Left ventricle myocardium inferior (tissue), 1 donor: Measurements from ENCODE around the gene PDK2. TPM values are rescaled to one million over a fixed set of nuclear protein-coding genes. Genes with fewer than 3 reads are reported as not detected.

ENCODE experiments used
- DNase-seq: peaks from one replicate; pipeline ENCODE4 v3.0.0-alpha.2; 2020
- H3K27ac ChIP-seq: fragments of 200-600 bp; replicated peaks from 2 replicates; pipeline ENCODE4 v1.8.0; 2021
- H3K27me3 ChIP-seq: fragments of 200-600 bp; 2 replicates; pipeline ENCODE4 v1.8.0; 2021; ENCODE audit warnings: low read depth
- H3K36me3 ChIP-seq: fragments of 200-600 bp; 2 replicates; pipeline ENCODE4 v1.8.0; 2021
- H3K4me1 ChIP-seq: fragments of 200-600 bp; 2 replicates; pipeline ENCODE4 v1.8.0; 2021
- H3K4me3 ChIP-seq: fragments of 200-600 bp; 2 replicates; pipeline ENCODE4 v1.8.0; 2021; ENCODE audit warnings: mild to moderate bottlenecking, moderate library complexity
- H3K9me3 ChIP-seq: fragments of 200-600 bp; replicated peaks from 2 replicates; pipeline ENCODE4 v1.8.0; 2021
- intact Hi-C: fragments of 100-400 bp; cut with micrococcal nuclease; formaldehyde crosslinking; loops from one replicate; pipeline ENCODE4 v1.11.0; 2022
- total RNA-seq: library from RNA; stranded (reverse); fragmentation: NEBNext Ultra II Directional; extraction: Animal tissue kit (Norgen Biotek cat#: 25700); gene quantifications from one replicate; pipeline ENCODE4 v1.2.1, GENCODE V29; 2021
- TF ChIP-seq, protein P1 (sequence below): fragments of 200-600 bp; IDR thresholded peaks from 2 replicates; pipeline ENCODE4 v1.8.0; 2021; ENCODE audit warnings: antibody characterized with exemption, mild to moderate bottlenecking, borderline replicate concordance
- donor health status: DM: no; HTN: yes; CAD: no; lungs with severe emphysema.

PDK2 gene
- total RNA-seq, 1 donor from 2014 or later, result 206 TPM

DNA sequence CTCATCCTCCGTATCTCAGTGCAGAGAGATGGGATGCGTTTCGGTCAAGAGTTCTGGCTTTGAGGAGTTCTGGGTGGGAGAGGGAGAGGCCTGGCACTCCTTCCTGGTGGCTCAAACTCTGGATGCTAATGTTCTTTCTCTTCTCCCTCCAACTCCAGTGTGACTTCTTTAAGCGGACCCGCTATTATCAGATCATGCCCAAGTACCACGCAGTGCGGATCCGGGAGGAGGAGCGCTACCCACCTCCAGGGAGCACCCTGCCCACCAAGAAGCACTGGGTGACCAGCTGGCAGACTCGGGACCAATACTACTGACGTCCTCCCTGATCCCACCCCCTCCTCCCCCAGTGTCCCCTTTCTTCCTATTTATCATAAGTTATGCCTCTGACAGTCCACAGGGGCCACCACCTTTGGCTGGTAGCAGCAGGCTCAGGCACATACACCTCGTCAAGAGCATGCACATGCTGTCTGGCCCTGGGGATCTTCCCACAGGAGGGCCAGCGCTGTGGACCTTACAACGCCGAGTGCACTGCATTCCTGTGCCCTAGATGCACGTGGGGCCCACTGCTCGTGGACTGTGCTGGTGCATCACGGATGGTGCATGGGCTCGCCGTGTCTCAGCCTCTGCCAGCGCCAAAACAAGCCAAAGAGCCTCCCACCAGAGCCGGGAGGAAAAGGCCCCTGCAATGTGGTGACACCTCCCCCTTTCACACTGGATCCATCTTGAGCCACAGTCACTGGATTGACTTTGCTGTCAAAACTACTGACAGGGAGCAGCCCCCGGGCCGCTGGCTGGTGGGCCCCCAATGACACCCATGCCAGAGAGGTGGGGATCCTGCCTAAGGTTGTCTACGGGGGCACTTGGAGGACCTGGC lies 6.0 kb upstream of the PDK2 start:
- H3K9me3 ChIP-seq, result no peaks in the 10 kb centered on the region
- no peak for DNase-seq
- intact Hi-C loops, result loop anchor here (5.0 kb wide), 1 partner anchor 62 kb away; no protein-coding TSS in a partner anchor
- no peaks in the 10 kb centered on the region for H3K27me3 ChIP-seq
- no peak overlapping the region for H3K4me3 ChIP-seq
- TF ChIP-seq, protein P1, sequence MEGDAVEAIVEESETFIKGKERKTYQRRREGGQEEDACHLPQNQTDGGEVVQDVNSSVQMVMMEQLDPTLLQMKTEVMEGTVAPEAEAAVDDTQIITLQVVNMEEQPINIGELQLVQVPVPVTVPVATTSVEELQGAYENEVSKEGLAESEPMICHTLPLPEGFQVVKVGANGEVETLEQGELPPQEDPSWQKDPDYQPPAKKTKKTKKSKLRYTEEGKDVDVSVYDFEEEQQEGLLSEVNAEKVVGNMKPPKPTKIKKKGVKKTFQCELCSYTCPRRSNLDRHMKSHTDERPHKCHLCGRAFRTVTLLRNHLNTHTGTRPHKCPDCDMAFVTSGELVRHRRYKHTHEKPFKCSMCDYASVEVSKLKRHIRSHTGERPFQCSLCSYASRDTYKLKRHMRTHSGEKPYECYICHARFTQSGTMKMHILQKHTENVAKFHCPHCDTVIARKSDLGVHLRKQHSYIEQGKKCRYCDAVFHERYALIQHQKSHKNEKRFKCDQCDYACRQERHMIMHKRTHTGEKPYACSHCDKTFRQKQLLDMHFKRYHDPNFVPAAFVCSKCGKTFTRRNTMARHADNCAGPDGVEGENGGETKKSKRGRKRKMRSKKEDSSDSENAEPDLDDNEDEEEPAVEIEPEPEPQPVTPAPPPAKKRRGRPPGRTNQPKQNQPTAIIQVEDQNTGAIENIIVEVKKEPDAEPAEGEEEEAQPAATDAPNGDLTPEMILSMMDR, result no peak
- no peak overlapping the region for H3K27ac ChIP-seq
- peaks cover 8% of the 10 kb centered on the region for H3K36me3 ChIP-seq
- peaks cover 5% of the 10 kb centered on the region for H3K4me1 ChIP-seq

DNA sequence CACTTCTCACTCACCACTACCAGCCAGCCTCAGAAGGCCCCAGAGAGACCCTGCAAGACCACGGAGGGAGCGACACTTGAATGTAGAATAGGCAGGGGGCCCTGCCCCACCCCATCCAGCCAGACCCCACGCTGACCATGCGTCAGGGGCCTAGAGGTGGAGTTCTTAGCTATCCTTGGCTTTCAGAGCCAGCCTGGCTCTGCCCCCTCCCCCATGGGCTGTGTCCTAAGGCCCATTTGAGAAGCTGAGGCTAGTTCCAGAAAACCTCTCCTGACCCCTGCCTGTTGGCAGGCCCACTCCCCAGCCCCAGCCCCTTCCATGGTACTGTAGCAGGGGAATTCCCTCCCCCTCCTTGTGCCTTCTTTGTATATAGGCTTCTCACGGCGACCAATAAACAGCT lies 5.1 kb upstream of the PDK2 start:
- H3K27me3 ChIP-seq, result no peaks in the 10 kb centered on the region
- peaks cover 8% of the 10 kb centered on the region for H3K36me3 ChIP-seq
- TF ChIP-seq, protein P1, result no peak
- H3K27ac ChIP-seq, result no peak overlapping the region
- intact Hi-C loops, result loop anchor here (10.0 kb wide), 1 partner anchor 75 kb away; the partner anchor contains the start of gene SGCA
- H3K4me3 ChIP-seq, result no peak overlapping the region
- H3K4me1 ChIP-seq, result peaks cover 11% of the 10 kb centered on the region
- DNase-seq, result no peak
- H3K9me3 ChIP-seq, result no peaks in the 10 kb centered on the region

DNA sequence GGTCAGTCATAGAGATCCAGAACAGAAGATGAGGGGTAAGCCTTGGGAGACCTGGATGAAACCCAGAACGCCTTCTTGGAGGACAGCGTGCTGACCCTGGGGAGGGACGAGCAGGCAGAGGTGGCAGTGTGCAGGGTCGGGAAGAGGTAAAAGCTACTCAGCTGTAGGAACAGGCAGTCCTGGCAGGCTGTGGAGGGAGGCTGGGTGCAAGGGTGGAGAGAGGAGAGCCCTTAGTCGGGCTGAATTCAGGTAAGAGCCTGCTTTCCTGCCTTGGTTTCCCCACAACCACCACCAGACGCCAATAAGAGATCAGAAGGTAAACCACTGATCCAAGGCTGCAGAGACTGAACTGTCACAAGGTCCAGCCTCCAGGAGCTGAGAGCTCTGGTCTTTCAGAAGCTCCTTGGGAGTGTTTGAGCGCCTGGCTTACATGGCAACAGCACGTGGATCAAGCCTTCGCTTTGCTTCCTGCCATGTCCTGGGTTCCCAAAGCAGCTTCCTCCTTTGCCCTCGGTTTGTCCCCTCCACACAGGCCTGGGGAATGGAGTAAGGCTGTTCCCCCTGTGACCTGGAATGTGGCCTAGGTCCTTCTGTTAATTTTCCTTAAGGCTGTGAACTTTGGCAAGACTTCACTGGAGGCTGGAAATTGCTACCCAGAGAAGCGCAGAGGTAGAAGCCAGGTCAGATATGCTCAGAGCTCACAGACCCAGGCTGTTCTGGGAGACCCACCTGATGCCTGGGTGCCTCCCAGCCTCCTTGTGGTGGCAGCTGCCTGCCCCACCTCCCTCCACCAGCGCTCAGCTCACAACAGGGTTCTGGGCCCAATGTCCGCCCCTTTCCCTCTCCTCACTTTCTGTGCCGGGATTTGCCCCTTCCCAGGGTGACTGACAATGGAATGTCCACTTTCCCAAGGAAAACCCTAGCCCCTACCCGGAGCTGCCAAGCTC lies 3.9 kb upstream of the PDK2 start:
- H3K9me3 ChIP-seq, result no peaks in the 10 kb centered on the region
- H3K36me3 ChIP-seq, result peaks cover 8% of the 10 kb centered on the region
- H3K4me1 ChIP-seq, result peaks cover 22% of the 10 kb centered on the region
- TF ChIP-seq, protein P1, result no peak
- H3K4me3 ChIP-seq, result no peak overlapping the region
- DNase-seq, result no peak
- no peak overlapping the region for H3K27ac ChIP-seq
- H3K27me3 ChIP-seq, result no peaks in the 10 kb centered on the region
- intact Hi-C loops, result loop anchor here (10.0 kb wide), 1 partner anchor 74 kb away; the partner anchor contains the start of gene SGCA

DNA sequence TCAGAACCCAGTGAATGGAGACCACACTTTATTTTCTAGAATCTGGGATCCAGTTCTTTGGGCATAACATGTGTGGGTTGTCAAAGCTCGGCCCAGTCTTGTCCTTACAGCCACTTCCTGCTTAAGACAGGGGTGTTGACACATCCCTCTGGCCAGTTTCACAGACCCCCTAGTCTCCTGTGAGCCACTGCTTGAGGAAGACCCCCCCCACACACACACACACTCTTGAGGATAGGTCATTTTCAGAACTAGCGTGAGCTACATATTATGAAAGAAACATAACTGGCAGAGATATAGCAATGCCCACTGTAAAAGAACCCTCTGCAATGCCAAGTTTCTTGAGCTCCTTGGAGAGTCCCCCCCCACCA lies 3.2 kb upstream of the PDK2 start:
- TF ChIP-seq, protein P1, result no peak
- intact Hi-C loops, result loop anchor here (10.0 kb wide), 1 partner anchor 73 kb away; the partner anchor contains the start of gene SGCA

DNA sequence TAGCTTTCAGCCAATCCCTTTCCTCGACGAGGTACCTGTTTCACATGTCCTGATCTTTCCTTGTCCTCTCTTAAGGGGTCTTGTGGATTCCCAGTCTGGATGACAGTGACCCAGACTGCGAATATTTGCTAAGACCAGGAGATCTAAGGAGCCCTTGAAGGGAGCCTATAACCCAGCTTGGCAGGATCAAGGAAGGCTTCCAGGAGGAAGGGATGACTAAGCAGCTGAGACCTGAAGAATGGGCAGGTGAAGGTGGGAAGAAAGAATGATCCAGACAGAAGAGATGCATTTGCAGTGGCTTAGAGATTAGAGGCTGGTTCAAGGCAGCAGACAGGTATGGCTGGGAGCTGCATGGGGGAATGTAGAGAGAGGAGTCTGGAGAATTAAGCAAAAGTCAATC lies 1.9 kb upstream of the PDK2 start:
- TF ChIP-seq, protein P1, result no peak
- Histone ChIP-seq H3K36me3 (peaks cover 20% of the 10 kb centered on the region), H3K4me1 (peaks cover 42% of the 10 kb centered on the region), H3K27me3 (no peaks in the 10 kb centered on the region), H3K4me3 (no peak overlapping the region), H3K27ac (no peak overlapping the region), H3K9me3 (no peaks in the 10 kb centered on the region)
- intact Hi-C loops, result loop anchor here (10.0 kb wide), 1 partner anchor 72 kb away; the partner anchor contains the start of gene SGCA
- no peak for DNase-seq

More for the DNA sequence above, 3.2 kb upstream of the PDK2 start:
- Histone ChIP-seq H3K27ac (no peak overlapping the region), H3K4me3 (no peak overlapping the region), H3K9me3 (no peaks in the 10 kb centered on the region), H3K36me3 (peaks cover 8% of the 10 kb centered on the region), H3K4me1 (peaks cover 29% of the 10 kb centered on the region), H3K27me3 (no peaks in the 10 kb centered on the region)
- no peak for DNase-seq
